IMR-90 (cell line): Measurements from ENCODE around the gene PCYT2. TPM values are rescaled to one million over a fixed set of nuclear protein-coding genes. Genes with fewer than 3 reads are reported as not detected.

Experiments
- ATAC-seq: fragments of 200-7000 bp; cut with Tn5 transposase; 2 replicates; pipeline ENCODE4 v1.9.1; 2020; ENCODE audit warnings: low read depth, mild to moderate bottlenecking, moderate library complexity
- BruUV-seq: library from RNA; stranded (reverse); fragments of 400-500 nt; replicated peaks from 2 replicates; lab custom pipeline; 2021; lab: Mats Ljungman, UMichigan
- CTCF ChIA-PET: fragments of 300-600 bp; formaldehyde crosslinking; extraction: SDS; loops from one replicate; lab custom pipeline; 2021; ENCODE audit warnings: antibody characterized with exemption; lab: Yijun Ruan, JAX
- POLR2A ChIA-PET: fragments of 300-600 bp; sonication (Branson Sonifier 250); formaldehyde crosslinking; loops from one replicate; lab custom pipeline; 2022; ENCODE audit warnings: antibody characterized with exemption; ENCODE audit not compliant: unreplicated experiment; lab: Charles Lee
- DNase-seq: peaks from one replicate; pipeline ENCODE4 v3.0.0; 2013
- H2AFZ ChIP-seq: replicated peaks from 2 replicates; pipeline ENCODE3; 2013; ENCODE audit warnings: low read length, mild to moderate bottlenecking; ENCODE audit not compliant: poor library complexity
- H2AK5ac ChIP-seq: 2 replicates; pipeline ENCODE4 v1.6.1; 2013; ENCODE audit warnings: low read depth, low read length, inconsistent platforms
- H2AK9ac ChIP-seq: replicated peaks from 2 replicates; pipeline ENCODE3; 2013; ENCODE audit warnings: mild to moderate bottlenecking, low read depth, low read length, moderate library complexity; ENCODE audit not compliant: poor library complexity
- H2BK120ac ChIP-seq: 2 replicates; pipeline ENCODE4 v1.6.1; 2013; ENCODE audit warnings: low read depth, low read length, inconsistent platforms
- H2BK15ac ChIP-seq: 3 replicates; pipeline ENCODE4 v1.6.1; 2013; ENCODE audit warnings: low read depth, low read length, inconsistent platforms
- H2BK20ac ChIP-seq: 2 replicates; pipeline ENCODE4 v1.6.1; 2013; ENCODE audit warnings: low read depth, mild to moderate bottlenecking, inconsistent platforms, low read length, moderate library complexity
- H2BK5ac ChIP-seq: 2 replicates; pipeline ENCODE4 v1.6.1; 2013; ENCODE audit warnings: mild to moderate bottlenecking, low read depth, low read length, inconsistent platforms; ENCODE audit not compliant: poor library complexity, severe bottlenecking
- H3K14ac ChIP-seq: replicated peaks from 2 replicates; pipeline ENCODE4 v1.6.1; 2013; ENCODE audit warnings: low read depth, low read length, inconsistent platforms
- H3K18ac ChIP-seq: 2 replicates; pipeline ENCODE4 v1.6.1; 2013; ENCODE audit warnings: low read depth, low read length, control low read depth
- H3K23ac ChIP-seq: 2 replicates; pipeline ENCODE4 v1.6.1; 2013; ENCODE audit warnings: low read depth, low read length, inconsistent platforms
- H3K27ac ChIP-seq: 2 replicates; pipeline ENCODE4 v1.5.1; 2013; ENCODE audit warnings: mild to moderate bottlenecking, control low read depth, low read length; ENCODE audit not compliant: insufficient read depth
- H3K27me3 ChIP-seq: 2 replicates; pipeline ENCODE4 v1.6.1; 2013; ENCODE audit warnings: low read length; ENCODE audit not compliant: control insufficient read depth, insufficient read depth
- H3K36me3 ChIP-seq: 2 replicates; pipeline ENCODE4 v1.6.1; 2013; ENCODE audit warnings: low read length, mixed read lengths; ENCODE audit not compliant: control insufficient read depth, insufficient read depth
- H3K4ac ChIP-seq: 2 replicates; pipeline ENCODE4 v1.6.1; 2013; ENCODE audit warnings: low read depth, low read length, inconsistent platforms
- H3K4me1 ChIP-seq: 2 replicates; pipeline ENCODE4 v1.6.1; 2013; ENCODE audit warnings: low read length, mixed read lengths; ENCODE audit not compliant: control insufficient read depth, insufficient read depth
- H3K4me2 ChIP-seq: 2 replicates; pipeline ENCODE4 v1.6.1; 2013; ENCODE audit warnings: low read depth, mild to moderate bottlenecking, control low read depth, low read length, moderate library complexity
- H3K4me3 ChIP-seq: 2 replicates; pipeline ENCODE4 v1.5.1; 2013; ENCODE audit warnings: low read depth, mild to moderate bottlenecking, control low read depth, low read length, moderate library complexity; ENCODE audit not compliant: insufficient read depth
- H3K56ac ChIP-seq: 2 replicates; pipeline ENCODE4 v1.6.1; 2013; ENCODE audit warnings: low read length, inconsistent platforms; ENCODE audit not compliant: insufficient read depth; ENCODE audit errors: extremely low read depth
- H3K79me1 ChIP-seq, 2 experiments: 2 replicates each; pipeline ENCODE4 v1.6.1; 2013; ENCODE audit warnings: low read length in 2 of 2, inconsistent platforms in 1 of 2, low read depth in 1 of 2
- H3K9ac ChIP-seq: 2 replicates; pipeline ENCODE4 v1.6.1; 2013; ENCODE audit warnings: low read depth, low read length, control low read depth
- H3K9me1 ChIP-seq: 2 replicates; pipeline ENCODE4 v1.6.1; 2013; ENCODE audit warnings: low read length, inconsistent platforms; ENCODE audit not compliant: insufficient read depth
- H3K9me3 ChIP-seq: 2 replicates; pipeline ENCODE4 v1.6.1; 2013; ENCODE audit warnings: low read length; ENCODE audit not compliant: control insufficient read depth, insufficient read depth
- H4K20me1 ChIP-seq: 2 replicates; pipeline ENCODE4 v1.6.1; 2013; ENCODE audit warnings: low read length, inconsistent platforms; ENCODE audit not compliant: insufficient read depth
- H4K5ac ChIP-seq: 2 replicates; pipeline ENCODE4 v1.6.1; 2013; ENCODE audit warnings: mild to moderate bottlenecking, low read depth, low read length, control low read depth
- H4K8ac ChIP-seq, 2 experiments: 2 replicates each; pipeline ENCODE4 v1.6.1; 2013; ENCODE audit warnings: low read depth in 2 of 2, low read length in 2 of 2, control low read depth in 1 of 2, inconsistent platforms in 1 of 2
- H4K91ac ChIP-seq: 2 replicates; pipeline ENCODE4 v1.6.1; 2013; ENCODE audit warnings: low read depth, low read length, inconsistent platforms; ENCODE audit not compliant: insufficient read depth
- BHLHE40 ChIP-seq: fragments of 150-350 bp; IDR thresholded peaks from 2 replicates; pipeline ENCODE4 v1.6.1; 2016; ENCODE audit warnings: mild to moderate bottlenecking, low read depth, low read length
- CEBPB ChIP-seq: IDR thresholded peaks from 2 replicates; pipeline ENCODE4 v1.6.1; 2012; ENCODE audit warnings: low read depth, low read length, improper control_type of control experiment
- CTCF ChIP-seq: conservative IDR thresholded peaks from 2 replicates; pipeline ENCODE4 v1.5.1; 2012; ENCODE audit warnings: mild to moderate bottlenecking, low read depth, low read length, improper control_type of control experiment
- ELK1 ChIP-seq: fragments of 150-350 bp; IDR thresholded peaks from 2 replicates; pipeline ENCODE4 v1.6.1; 2016; ENCODE audit warnings: low read depth, mild to moderate bottlenecking, low read length, moderate library complexity, borderline replicate concordance
- FOS ChIP-seq: fragments of 150-350 bp; IDR thresholded peaks from 2 replicates; pipeline ENCODE4 v1.6.1; 2016; ENCODE audit warnings: low read depth, low read length
- MAFK ChIP-seq: IDR thresholded peaks from 2 replicates; pipeline ENCODE4 v1.6.1; 2012; ENCODE audit warnings: low read depth, low read length, improper control_type of control experiment
- NFE2L2 ChIP-seq: fragments of 150-350 bp; IDR thresholded peaks from 2 replicates; pipeline ENCODE4 v1.6.1; 2016; ENCODE audit warnings: low read depth, mild to moderate bottlenecking, low read length
- POLR2A ChIP-seq: IDR thresholded peaks from 2 replicates; pipeline ENCODE4 v1.6.1; 2012; ENCODE audit warnings: mild to moderate bottlenecking, low read depth, low read length
- RAD21 ChIP-seq: IDR thresholded peaks from 2 replicates; pipeline ENCODE4 v1.6.1; 2012; ENCODE audit warnings: low read length, improper control_type of control experiment
- RFX5 ChIP-seq: IDR thresholded peaks from 2 replicates; pipeline ENCODE4 v1.8.0; 2012; ENCODE audit warnings: low read depth, mild to moderate bottlenecking, low read length, moderate library complexity
- SMC3 ChIP-seq: fragments of 150-350 bp; IDR thresholded peaks from 2 replicates; pipeline ENCODE4 v1.6.1; 2016; ENCODE audit warnings: low read depth, mild to moderate bottlenecking, antibody characterized with exemption, low read length, moderate library complexity
- USF2 ChIP-seq: fragments of 150-350 bp; IDR thresholded peaks from 2 replicates; pipeline ENCODE4 v1.6.1; 2017; ENCODE audit warnings: mild to moderate bottlenecking, antibody characterized with exemption, low read length, low read depth
- whole genome bisulfite sequencing, 2 experiments: methylation state at CpG; one replicate each; pipeline versions ENCODE4 v1.1.5 to v1.1.7; 2013; ENCODE audit warnings: missing lambda C conversion rate in 2 of 2; ENCODE audit not compliant: insufficient read length in 1 of 2; ENCODE audit errors: extremely low coverage in 2 of 2; 5-methylcytosine and 5-hydroxymethylcytosine counted together
- dilution Hi-C: fragments of 300-500 bp; cut with HindIII; formaldehyde crosslinking; loops from one replicate; pipeline ENCODE4 v1.14.3; 2018; ENCODE audit warnings: low sequenced_read_pairs; ENCODE audit not compliant: unreplicated experiment
- in situ Hi-C: fragments of 300-500 bp; cut with MboI; formaldehyde crosslinking; loops from 3 replicates; pipeline ENCODE4 v1.14.3; 2019; ENCODE audit warnings: low sequenced_read_pairs, inconsistent platforms, mixed read lengths
- intact Hi-C: fragments of 100-400 bp; cut with micrococcal nuclease; formaldehyde crosslinking; loops from 2 replicates; pipeline ENCODE4 v1.10.0; 2022
- polyA plus RNA-seq, 3 experiments: library from polyadenylated mRNA; depleted of rRNA; stranded (reverse); fragments of >200 nt; gene quantifications; 2 replicates each; pipeline ENCODE4 v1.2.3, GENCODE V29; 2012; ENCODE audit warnings: low replicate concordance in 1 of 3
- total RNA-seq: library from RNA; depleted of rRNA; stranded (reverse); fragments of >200 nt; gene quantifications from 2 replicates; pipeline ENCODE4 v1.2.3, GENCODE V29; 2012

PCYT2 gene
- total and polyA plus RNA-seq, 2 of the 4 experiments (the other 2 are of a cell fraction), result 37.3 to 38.5 TPM

GRCh38 chr17:81920612-81921536, 9.7 kb upstream of the PCYT2 start:
- Histone ChIP-seq H3K4me1 (peaks cover 36% of the 10 kb centered on the region), H3K14ac (no peak overlapping the region; the same call in 1 of the 2 replicates), H3K18ac (no peak overlapping the region), H3K56ac (no peak overlapping the region), H3K9ac (no peak overlapping the region), H2BK5ac (no peak overlapping the region), H2BK15ac (no peak overlapping the region), H3K27me3 (no peaks in the 10 kb centered on the region), H4K91ac (no peak overlapping the region), H3K23ac (peak overlapping the region; percentile 65; the same call in 1 of the 2 replicates), H2AK5ac (peak overlapping the region; percentile 36; the same call in 1 of the 2 replicates), H2AFZ (no peak overlapping the region), H3K9me1 (peaks cover 25% of the 10 kb centered on the region), H2AK9ac (peak overlapping the region; percentile 84), H3K36me3 (peaks cover 35% of the 10 kb centered on the region), H4K5ac (no peak overlapping the region), H4K20me1 (peaks cover 84% of the 10 kb centered on the region), H2BK120ac (no peak overlapping the region), H3K4ac (peak overlapping the region; percentile 54; the same call in 1 of the 2 replicates), H3K79me1 (peaks cover 15 to 83% of the 10 kb centered on the region in 2 experiments), H3K4me2 (no peak overlapping the region; the same call in 1 of the 2 replicates), H2BK20ac (no peak overlapping the region), H3K9me3 (no peaks in the 10 kb centered on the region), H3K4me3 (no peak overlapping the region), H4K8ac (peak overlapping the region in 1 of 2 experiments; percentile 46; a peak in 1 of 4 replicates), H3K27ac (peak overlapping the region; percentile 3; the same call in 1 of the 2 replicates)
- DNase-seq, result no peak
- ChIA-PET CTCF (no interaction called here), POLR2A (no interaction called here)
- no peak for TF ChIP-seq NFE2L2
- no peak for TF ChIP-seq ELK1
- no peak for TF ChIP-seq FOS
- TF ChIP-seq MAFK, result no peak
- TF ChIP-seq RAD21, result no peak
- no peak for TF ChIP-seq POLR2A
- no peak for TF ChIP-seq SMC3
- TF ChIP-seq USF2, result no peak
- no peak for TF ChIP-seq CTCF
- no peak for TF ChIP-seq RFX5
- no peak for TF ChIP-seq BHLHE40
- no peak for TF ChIP-seq CEBPB
- ATAC-seq, result no peak
- in situ Hi-C loops, result no loop called here
- BruUV-seq, result no TSS peak
- WGBS, 2 experiments, result 65% methylated on average over 9 of the region's 33 CpGs; no CpG with 5 or more reads in 1 of the 2 experiments
- dilution Hi-C loops, result no loop called here
- intact Hi-C loops, result no loop called here
